GM20431 (cell line): ENCODE results near the gene BIK.
"Not testable (repeated sequence)": the region's sequence is repeated elsewhere in the genome, so short reads cannot be mapped to it uniquely, and the experiment has no call there.

Experiments
- in situ Hi-C: fragments of 300-500 bp; cut with MseI, MboI; formaldehyde crosslinking; loops from one replicate; pipeline ENCODE4 v1.15.0; 2020; ENCODE audit warnings: low sequenced_read_pairs; ENCODE audit not compliant: unreplicated experiment

The BIK gene

GRCh38 chr22:43101306-43101705, 9.2 kb upstream of the BIK start:
- in situ Hi-C loops, result no loop called here

GRCh38 chr22:43104056-43104625, 6.4 kb upstream of the BIK start:
- in situ Hi-C loops, result not testable (repeated sequence)

DNA sequence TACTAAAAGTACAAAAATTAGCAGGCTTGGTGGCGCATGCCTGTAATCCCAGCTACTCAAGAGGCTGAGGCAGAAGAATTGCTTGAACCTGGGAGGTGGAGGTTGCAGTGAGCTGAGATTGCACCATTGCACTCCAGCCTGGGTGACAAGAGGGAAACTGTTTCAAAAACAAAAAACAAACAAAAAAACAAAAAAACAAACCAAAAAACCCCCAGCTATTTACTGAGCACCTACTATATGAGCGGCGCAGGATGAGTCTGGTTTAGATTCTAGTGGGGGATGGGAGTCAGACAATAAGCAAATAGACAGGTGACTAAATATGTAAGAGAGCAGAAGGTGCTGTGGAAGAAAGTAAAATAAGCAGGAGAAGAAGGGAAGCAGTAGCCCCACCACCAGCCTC, 5.6 kb upstream of the BIK start:
- in situ Hi-C loops, result not testable (repeated sequence)

- in situ Hi-C loops, result no loop called here
These were observed 4.2 kb upstream of the BIK start for GRCh38 chr22:43106302-43106701.

DNA sequence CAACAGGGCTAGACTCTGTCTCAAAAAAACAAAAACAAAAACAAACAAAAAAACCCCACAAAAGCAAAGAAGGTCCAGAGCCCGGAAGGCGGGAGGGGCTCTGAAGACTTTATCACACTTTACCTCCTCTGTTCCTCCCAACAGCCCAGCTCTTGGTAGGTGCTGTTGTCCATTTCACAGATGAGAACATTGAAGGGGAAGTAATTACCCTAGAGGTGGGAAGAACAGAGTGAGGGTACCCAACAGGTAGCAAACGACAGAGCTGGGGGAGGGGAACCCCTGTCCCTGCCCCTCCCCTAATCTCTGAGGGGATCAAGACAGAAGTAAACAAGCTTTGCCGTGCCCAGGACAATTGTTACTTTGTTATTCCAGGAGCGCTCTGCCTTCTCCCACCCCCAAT, 1.0 kb upstream of the BIK start:
- in situ Hi-C loops, result no loop called here

GRCh38 chr22:43109921-43110443, 568 bp upstream of the BIK start:
- in situ Hi-C loops, result no loop called here

- in situ Hi-C loops, result no loop called here
These were observed 525 bp downstream of the BIK start for GRCh38 chr22:43110927-43111623.

- in situ Hi-C loops, result no loop called here
These were observed 3.1 kb downstream of the BIK start for GRCh38 chr22:43113526-43114251.

DNA sequence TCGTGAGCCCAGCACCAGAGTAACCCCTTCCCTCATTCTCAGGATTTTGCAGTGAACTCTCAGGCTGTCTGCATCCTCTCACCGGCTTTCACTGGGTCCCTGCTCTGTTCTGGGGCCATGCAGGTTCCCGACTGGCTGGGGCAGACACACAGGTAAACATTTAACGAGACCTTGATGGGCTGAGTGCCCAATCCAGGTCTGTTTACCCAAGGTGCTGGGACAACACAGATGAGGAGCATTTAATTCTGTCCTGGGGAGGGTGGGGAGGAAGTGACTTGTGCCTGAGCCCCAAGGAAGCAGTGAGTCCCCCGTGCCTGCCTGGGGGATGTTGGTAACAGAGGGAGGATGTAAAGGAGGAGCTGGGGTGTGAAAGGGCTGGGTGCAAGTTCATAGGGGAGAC, 4.4 kb downstream of the BIK start:
- in situ Hi-C loops, result no loop called here

DNA sequence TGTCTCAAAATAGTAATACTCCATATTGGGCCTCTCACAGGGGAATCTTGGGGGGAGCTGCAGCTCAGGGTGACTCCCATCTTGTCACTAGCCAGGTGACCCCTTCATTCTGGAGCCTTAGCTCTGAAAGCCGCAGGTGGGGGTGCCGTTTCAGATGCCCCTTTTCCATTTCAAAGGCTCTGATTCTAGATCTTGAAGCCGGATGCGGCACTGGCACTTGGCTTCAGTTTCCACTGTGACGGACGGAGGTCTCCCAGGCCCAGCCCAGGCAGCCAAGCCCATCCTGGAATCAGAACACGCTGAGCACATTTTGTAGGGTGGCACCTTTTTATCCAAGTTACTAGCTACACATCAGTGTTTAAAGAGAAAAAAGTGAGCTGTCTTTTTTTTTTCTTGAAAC, 6.4 kb downstream of the BIK start:
- in situ Hi-C loops, result no loop called here

GRCh38 chr22:43118024-43118849, 7.7 kb downstream of the BIK start:
- in situ Hi-C loops, result no loop called here

DNA sequence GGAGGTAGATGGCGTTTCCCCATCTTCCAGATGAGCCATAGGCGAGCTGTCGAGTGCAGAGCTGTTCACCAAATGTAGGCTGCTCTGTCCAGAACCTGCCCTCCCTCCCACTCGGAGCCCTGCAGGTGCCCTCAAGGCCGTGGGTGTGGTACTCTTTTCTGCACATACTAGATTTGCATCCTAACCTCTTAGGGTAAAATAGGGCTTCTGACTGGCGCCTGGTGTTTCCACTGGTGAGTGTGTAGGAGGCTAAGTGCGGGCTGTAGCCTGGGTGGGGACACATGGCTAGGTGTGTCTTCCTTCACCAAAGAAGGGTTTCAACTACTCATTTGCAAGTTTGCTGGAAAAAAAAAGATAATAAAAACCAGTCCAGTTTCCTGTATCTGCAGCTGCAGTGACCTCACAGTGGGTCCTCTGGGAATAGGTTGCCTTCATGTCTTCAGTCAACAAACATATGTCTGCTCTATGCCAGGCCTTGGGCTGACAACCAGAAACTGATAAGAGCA, 8.5 kb downstream of the BIK start:
- in situ Hi-C loops, result no loop called here

GRCh38 chr22:43126501-43127165, 16.1 kb downstream of the BIK start:
- in situ Hi-C loops, result no loop called here

DNA sequence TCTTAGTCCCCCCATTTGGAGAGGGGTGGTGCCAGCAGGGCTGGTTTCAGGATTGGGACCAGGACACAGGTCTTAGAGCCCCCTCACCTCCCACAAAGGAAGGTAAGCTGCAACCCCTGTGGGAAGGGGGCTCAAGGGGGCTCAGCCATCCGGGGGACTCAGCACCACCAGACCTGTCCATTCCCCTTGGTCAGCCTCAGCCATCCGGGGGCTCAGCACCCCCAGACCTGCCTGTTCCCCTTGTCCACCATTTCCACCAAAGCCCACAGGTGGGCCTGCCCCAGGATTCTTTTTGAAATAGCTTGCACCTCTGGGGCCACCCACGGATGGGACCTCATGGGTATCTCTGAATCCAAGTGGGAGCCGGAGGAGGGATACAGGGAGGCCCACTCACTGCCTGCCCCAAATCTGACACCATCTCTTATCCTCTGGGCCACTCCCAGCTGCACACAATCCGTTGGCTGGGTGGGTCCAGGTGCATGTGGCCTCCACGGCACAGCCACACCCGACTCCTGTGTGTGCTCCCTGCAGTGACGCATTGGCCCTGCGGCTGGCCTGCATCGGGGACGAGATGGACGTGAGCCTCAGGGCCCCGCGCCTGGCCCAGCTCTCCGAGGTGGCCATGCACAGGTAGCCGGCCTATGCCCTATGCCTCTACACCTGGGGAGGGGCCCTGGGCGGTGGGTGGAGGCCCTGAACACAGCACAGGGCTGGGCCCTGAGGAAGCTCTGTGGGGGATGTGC, 16.8 kb downstream of the BIK start:
- in situ Hi-C loops, result no loop called here

DNA sequence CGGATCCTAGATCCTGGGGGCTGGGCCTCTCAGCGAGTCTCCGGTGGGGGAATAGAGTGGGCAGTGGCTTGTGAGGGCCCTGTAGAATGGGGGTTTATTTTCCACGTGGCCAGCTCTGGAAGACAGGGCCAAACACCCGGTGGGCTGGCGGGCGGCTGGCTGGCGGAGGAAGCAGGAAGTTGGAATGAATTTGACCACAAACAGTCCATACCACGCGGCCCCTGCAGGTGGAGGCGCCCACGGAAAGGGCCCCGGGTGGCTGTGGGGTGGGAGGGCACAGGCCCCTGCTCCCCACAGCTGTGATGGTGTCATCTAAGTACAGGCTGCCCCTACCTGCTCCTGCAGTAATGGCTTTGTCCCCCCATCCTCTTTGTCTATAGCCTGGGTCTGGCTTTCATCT, 17.6 kb downstream of the BIK start:
- in situ Hi-C loops, result no loop called here

GRCh38 chr22:43128928-43129424, 18.4 kb downstream of the BIK start:
- in situ Hi-C loops, result no loop called here

DNA sequence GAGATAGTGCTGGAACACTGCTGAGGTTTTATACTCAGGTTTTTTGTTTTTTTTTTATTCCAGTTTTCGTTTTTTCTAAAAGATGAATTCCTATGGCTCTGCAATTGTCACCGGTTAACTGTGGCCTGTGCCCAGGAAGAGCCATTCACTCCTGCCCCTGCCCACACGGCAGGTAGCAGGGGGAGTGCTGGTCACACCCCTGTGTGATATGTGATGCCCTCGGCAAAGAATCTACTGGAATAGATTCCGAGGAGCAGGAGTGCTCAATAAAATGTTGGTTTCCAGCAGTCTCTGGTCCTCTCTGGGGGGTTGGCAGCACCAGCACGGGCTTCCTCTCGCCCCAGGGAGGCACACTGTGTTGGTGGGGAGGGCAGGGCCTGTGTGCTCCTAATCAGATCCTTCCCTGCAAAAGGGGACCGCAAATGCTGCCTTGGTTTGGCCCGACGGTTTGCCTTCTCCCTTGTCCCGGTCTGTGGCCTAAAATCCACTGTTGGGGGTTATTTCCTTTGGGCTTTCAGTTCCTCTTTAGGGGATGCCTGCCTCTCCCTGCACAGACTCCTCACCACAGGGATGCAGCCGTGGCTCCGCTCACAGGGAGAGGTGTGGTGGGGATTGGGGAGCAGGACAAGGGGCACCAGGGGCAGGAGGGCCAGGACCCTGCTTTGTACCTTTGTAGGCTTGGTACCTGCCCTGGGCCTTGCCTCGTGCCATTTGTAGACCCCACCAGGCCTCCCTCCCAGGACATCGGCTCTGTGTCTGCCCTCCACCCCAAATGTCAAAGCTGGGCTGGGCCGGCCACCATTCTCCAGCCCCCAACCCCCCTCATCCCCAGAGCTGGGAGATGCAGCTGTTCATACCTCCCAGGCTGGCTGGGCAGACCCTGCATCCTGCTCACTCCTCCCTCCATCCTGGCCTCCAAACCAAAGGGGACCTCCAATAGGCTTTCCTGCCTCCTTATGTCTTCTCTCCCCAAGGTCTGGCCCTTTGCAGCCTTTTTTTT, 19.2 kb downstream of the BIK start:
- in situ Hi-C loops, result no loop called here
